HEK293 (cell line): ENCODE results near the gene RFX2.

Experiments used
- CTCF ChIA-PET: fragments of 350-600 bp; formaldehyde crosslinking; extraction: SDS; loops from one replicate; lab custom pipeline; 2021; ENCODE audit warnings: antibody characterized with exemption; lab: Yijun Ruan, JAX
- POLR2A ChIA-PET: fragments of 300-600 bp; formaldehyde crosslinking; extraction: SDS; loops from one replicate; lab custom pipeline; 2020; ENCODE audit warnings: antibody characterized with exemption, inconsistent platforms; lab: Yijun Ruan, JAX
- H3K27ac ChIP-seq: fragments of 200-500 bp; sonication (Bioruptor generic); 2 replicates; pipeline ENCODE4 v1.5.1; 2014; ENCODE audit warnings: low read depth, low read length, control low read depth, inconsistent platforms; ENCODE audit errors: extremely low read depth
- H3K36me3 ChIP-seq, 2 experiments: fragments of 200-500 bp in 1 of 2; sonication (Bioruptor generic) in 1 of 2; 1 replicate in 1 of 2; 2 replicates in 1 of 2; pipeline ENCODE4 v1.5.1; 2014 to 2017; ENCODE audit warnings: inconsistent platforms in 2 of 2, low read length in 2 of 2; ENCODE audit not compliant: control insufficient read depth in 2 of 2, insufficient read depth in 1 of 2
- H3K4me1 ChIP-seq: fragments of 200-500 bp; sonication (Bioruptor generic); 2 replicates; pipeline ENCODE4 v1.5.1; 2014; ENCODE audit warnings: mild to moderate bottlenecking, low read length, inconsistent platforms; ENCODE audit not compliant: control insufficient read depth, insufficient read depth
- H3K4me3 ChIP-seq: 2 replicates; pipeline ENCODE4 v1.5.1; 2011; ENCODE audit warnings: low read depth, mild to moderate bottlenecking, control low read depth, low read length, moderate library complexity
- H3K9me3 ChIP-seq: fragments of 200-500 bp; sonication (Bioruptor generic); 2 replicates; pipeline ENCODE4 v1.5.1; 2014; ENCODE audit warnings: low read depth, low read length, inconsistent platforms; ENCODE audit not compliant: control insufficient read depth, insufficient read depth
- BCL11A ChIP-seq: fragments of 450-650 bp; formaldehyde crosslinking; IDR thresholded peaks from 2 replicates; pipeline ENCODE4 v1.5.1; 2016; ENCODE audit warnings: low read depth, missing biosample characterization, missing genetic modification characterization
- CTCF ChIP-seq: fragments of 450-650 bp; formaldehyde crosslinking; IDR thresholded peaks from 2 replicates; pipeline ENCODE4 v1.5.1; 2016; ENCODE audit warnings: missing biosample characterization, missing genetic modification characterization
- GFI1B ChIP-seq: fragments of 450-650 bp; formaldehyde crosslinking; IDR thresholded peaks from 2 replicates; pipeline ENCODE4 v1.5.1; 2016; ENCODE audit warnings: missing biosample characterization, missing genetic modification characterization
- GLIS1 ChIP-seq: fragments of 450-650 bp; formaldehyde crosslinking; IDR thresholded peaks from 2 replicates; pipeline ENCODE4 v1.5.1; 2016; ENCODE audit warnings: missing biosample characterization, missing genetic modification characterization
- KLF1 ChIP-seq: fragments of 450-650 bp; formaldehyde crosslinking; IDR thresholded peaks from 2 replicates; pipeline ENCODE4 v1.5.1; 2016; ENCODE audit warnings: missing biosample characterization, missing genetic modification characterization
- KLF10 ChIP-seq: fragments of 450-650 bp; IDR thresholded peaks from 2 replicates; pipeline ENCODE4 v1.5.1; 2018; ENCODE audit warnings: missing biosample characterization, mild to moderate bottlenecking, missing genetic modification characterization
- KLF8 ChIP-seq: fragments of 450-650 bp; formaldehyde crosslinking; IDR thresholded peaks from 2 replicates; pipeline ENCODE4 v1.5.1; 2016; ENCODE audit warnings: missing biosample characterization, missing genetic modification characterization
- PRDM6 ChIP-seq: fragments of 450-650 bp; formaldehyde crosslinking; IDR thresholded peaks from 2 replicates; pipeline ENCODE4 v1.5.1; 2017; ENCODE audit warnings: missing biosample characterization, missing genetic modification characterization
- REPIN1 ChIP-seq: fragments of 450-650 bp; formaldehyde crosslinking; IDR thresholded peaks from 2 replicates; pipeline ENCODE4 v1.5.1; 2017; ENCODE audit warnings: missing biosample characterization, missing genetic modification characterization, low read depth
- SP7 ChIP-seq: fragments of 450-650 bp; formaldehyde crosslinking; IDR thresholded peaks from 2 replicates; pipeline ENCODE4 v1.5.1; 2016; ENCODE audit warnings: missing biosample characterization, missing genetic modification characterization
- WT1 ChIP-seq: fragments of 450-650 bp; formaldehyde crosslinking; IDR thresholded peaks from 2 replicates; pipeline ENCODE4 v1.5.1; 2016; ENCODE audit warnings: missing biosample characterization, missing genetic modification characterization
- ZBTB7A ChIP-seq: fragments of 450-650 bp; formaldehyde crosslinking; IDR thresholded peaks from 2 replicates; pipeline ENCODE4 v1.5.1; 2016; ENCODE audit warnings: low read depth, missing biosample characterization, missing genetic modification characterization
- ZNF121 ChIP-seq: fragments of 450-650 bp; formaldehyde crosslinking; IDR thresholded peaks from 2 replicates; pipeline ENCODE4 v1.5.1; 2016; ENCODE audit warnings: missing biosample characterization, missing genetic modification characterization
- ZNF138 ChIP-seq: fragments of 450-650 bp; formaldehyde crosslinking; IDR thresholded peaks from 2 replicates; pipeline ENCODE4 v1.5.1; 2016; ENCODE audit warnings: missing biosample characterization, missing genetic modification characterization, borderline replicate concordance
- ZNF155 ChIP-seq: fragments of 450-650 bp; formaldehyde crosslinking; IDR thresholded peaks from 2 replicates; pipeline ENCODE4 v1.5.1; 2016; ENCODE audit warnings: missing biosample characterization, missing genetic modification characterization
- ZNF2 ChIP-seq: fragments of 450-650 bp; formaldehyde crosslinking; IDR thresholded peaks from 2 replicates; pipeline ENCODE4 v1.5.1; 2016; ENCODE audit warnings: missing biosample characterization, missing genetic modification characterization
- ZNF221 ChIP-seq: fragments of 450-650 bp; formaldehyde crosslinking; IDR thresholded peaks from 2 replicates; pipeline ENCODE4 v1.5.1; 2017; ENCODE audit warnings: missing biosample characterization, missing genetic modification characterization, borderline replicate concordance
- ZNF23 ChIP-seq: fragments of 450-650 bp; formaldehyde crosslinking; IDR thresholded peaks from 2 replicates; pipeline ENCODE4 v1.5.1; 2016; ENCODE audit warnings: missing biosample characterization, missing genetic modification characterization, borderline replicate concordance
- ZNF335 ChIP-seq: fragments of 450-650 bp; formaldehyde crosslinking; conservative IDR thresholded peaks from 2 replicates; pipeline ENCODE4 v1.5.1; 2016; ENCODE audit warnings: missing biosample characterization, missing genetic modification characterization
- ZNF354C ChIP-seq: fragments of 450-650 bp; formaldehyde crosslinking; IDR thresholded peaks from 2 replicates; pipeline ENCODE4 v1.5.1; 2016; ENCODE audit warnings: missing biosample characterization, missing genetic modification characterization, low read depth, borderline replicate concordance
- ZNF394 ChIP-seq: fragments of 450-650 bp; formaldehyde crosslinking; IDR thresholded peaks from 2 replicates; pipeline ENCODE4 v1.5.1; 2016; ENCODE audit warnings: missing biosample characterization, missing genetic modification characterization, mild to moderate bottlenecking, moderate library complexity, borderline replicate concordance
- ZNF48 ChIP-seq: fragments of 450-650 bp; formaldehyde crosslinking; IDR thresholded peaks from 2 replicates; pipeline ENCODE4 v1.5.1; 2016; ENCODE audit warnings: missing biosample characterization, missing genetic modification characterization
- ZNF548 ChIP-seq: fragments of 450-650 bp; formaldehyde crosslinking; IDR thresholded peaks from 2 replicates; pipeline ENCODE4 v1.5.1; 2016; ENCODE audit warnings: missing biosample characterization, missing genetic modification characterization
- ZNF571 ChIP-seq: fragments of 450-650 bp; formaldehyde crosslinking; IDR thresholded peaks from 2 replicates; pipeline ENCODE4 v1.5.0; 2017; ENCODE audit warnings: missing biosample characterization, missing genetic modification characterization
- ZNF585B ChIP-seq: fragments of 450-650 bp; formaldehyde crosslinking; IDR thresholded peaks from 2 replicates; pipeline ENCODE4 v1.5.1; 2016; ENCODE audit warnings: missing biosample characterization, missing genetic modification characterization
- ZNF654 ChIP-seq: fragments of 450-650 bp; formaldehyde crosslinking; IDR thresholded peaks from 2 replicates; pipeline ENCODE4 v1.5.1; 2016; ENCODE audit warnings: low read depth, missing biosample characterization, missing genetic modification characterization
- ZNF670 ChIP-seq: fragments of 450-650 bp; formaldehyde crosslinking; IDR thresholded peaks from 2 replicates; pipeline ENCODE4 v1.5.1; 2016; ENCODE audit warnings: missing biosample characterization, missing genetic modification characterization, low read depth
- ZNF791 ChIP-seq: fragments of 450-650 bp; formaldehyde crosslinking; IDR thresholded peaks from 2 replicates; pipeline ENCODE4 v1.5.1; 2016; ENCODE audit warnings: missing biosample characterization, missing genetic modification characterization
- ZSCAN16 ChIP-seq: fragments of 450-650 bp; formaldehyde crosslinking; IDR thresholded peaks from 2 replicates; pipeline ENCODE4 v1.5.1; 2016; ENCODE audit warnings: missing biosample characterization, missing genetic modification characterization
- ZSCAN23 ChIP-seq: fragments of 450-650 bp; formaldehyde crosslinking; IDR thresholded peaks from 2 replicates; pipeline ENCODE4 v1.5.1; 2016; ENCODE audit warnings: missing biosample characterization, missing genetic modification characterization

RFX2 gene

GRCh38 chr19:6048793-6049405 lies 61.4 kb downstream of the RFX2 start (continued):
- TF ChIP-seq ZNF2 (tag by site-specific recombination) (peak; percentile 36; the same call in 1 of the 2 replicates), KLF8 (tag by site-specific recombination) (0 out of 2 replicates have a peak, but pooled peaks have one; percentile 26), ZNF548 (tag by site-specific recombination) (no peak), ZSCAN23 (tag by site-specific recombination) (no peak), WT1 (tag by site-specific recombination) (no peak), GFI1B (tag by site-specific recombination) (no peak), KLF1 (0 out of 2 replicates have a peak, but pooled peaks have one; percentile 21), REPIN1 (tag by site-specific recombination) (no peak), KLF10 (tag by site-specific recombination) (no peak)

GRCh38 chr19:6048348-6048747 lies 62.0 kb downstream of the RFX2 start:
- no peaks in the 10 kb centered on the region for H3K9me3 ChIP-seq
- no peak overlapping the region for H3K27ac ChIP-seq
- H3K36me3 ChIP-seq: no peaks in the 10 kb centered on the region
- no peak overlapping the region for H3K4me3 ChIP-seq
- CTCF ChIA-PET: interaction anchor here (0.6 to 3.5 kb wide), 36 partner anchors 9 to 816 kb away, joined by 3 to 95 read pairs (median 4); no protein-coding TSS in a partner anchor
- no peaks in the 10 kb centered on the region for H3K4me1 ChIP-seq
- POLR2A ChIA-PET: interaction anchor here (0.8 to 1.0 kb wide), 2 partner anchors 58 to 77 kb away, joined by 3 read pairs; no protein-coding TSS in a partner anchor
- TF ChIP-seq ZNF335 (tag by site-specific recombination): peak; percentile 97
- peak; percentile 36; the same call in 1 of the 2 replicates for TF ChIP-seq GLIS1
- no peak for TF ChIP-seq ZNF354C (tag by site-specific recombination)
- no peak for TF ChIP-seq ZNF48 (tag by site-specific recombination)
- TF ChIP-seq GFI1B (tag by site-specific recombination): no peak

GRCh38 chr19:6047741-6048251 lies 62.5 kb downstream of the RFX2 start:
- no peaks in the 10 kb centered on the region for H3K36me3 ChIP-seq
- CTCF ChIA-PET: interaction anchor here (0.6 to 3.5 kb wide), 33 partner anchors 9 to 817 kb away, joined by 3 to 95 read pairs (median 4); no protein-coding TSS in a partner anchor
- no peak overlapping the region for H3K27ac ChIP-seq
- no peaks in the 10 kb centered on the region for H3K9me3 ChIP-seq
- no peaks in the 10 kb centered on the region for H3K4me1 ChIP-seq
- H3K4me3 ChIP-seq: no peak overlapping the region
- POLR2A ChIA-PET: interaction anchor here (0.8 to 1.0 kb wide), 2 partner anchors 58 to 78 kb away, joined by 3 read pairs; no protein-coding TSS in a partner anchor
- TF ChIP-seq ZNF221 (tag by site-specific recombination) (no peak), ZNF138 (tag by site-specific recombination) (no peak), ZNF585B (tag by site-specific recombination) (no peak), ZBTB7A (tag by site-specific recombination) (no peak), PRDM6 (tag by site-specific recombination) (no peak), SP7 (no peak), ZSCAN16 (tag by site-specific recombination) (no peak), ZNF571 (tag by site-specific recombination) (no peak), ZNF23 (tag by site-specific recombination) (no peak), ZNF654 (tag by site-specific recombination) (peak; percentile 25), ZNF791 (no peak), CTCF (tag by site-specific recombination) (peak; percentile 92), ZNF670 (tag by site-specific recombination) (no peak), ZNF155 (tag by site-specific recombination) (no peak), ZNF121 (tag by site-specific recombination) (no peak), ZNF394 (tag by site-specific recombination) (no peak), BCL11A (no peak)
